GM18519 (cell line): ENCODE data around the gene DNMBP.
A peak's percentile ranks its signal among the peaks of the same experiment; 100 is the strongest.
"Not testable (repeated sequence)": the region's sequence is repeated elsewhere in the genome, so short reads cannot be mapped to it uniquely, and the experiment has no call there.

ENCODE experiments used
- ATAC-seq: cut with Tn5 transposase; IDR thresholded peaks from one replicate; pipeline ENCODE4 v1.9.1; 2021; ENCODE audit warnings: mild to moderate bottlenecking, moderate library complexity; ENCODE audit not compliant: unreplicated experiment, low FRiP score

The DNMBP gene

DNA sequence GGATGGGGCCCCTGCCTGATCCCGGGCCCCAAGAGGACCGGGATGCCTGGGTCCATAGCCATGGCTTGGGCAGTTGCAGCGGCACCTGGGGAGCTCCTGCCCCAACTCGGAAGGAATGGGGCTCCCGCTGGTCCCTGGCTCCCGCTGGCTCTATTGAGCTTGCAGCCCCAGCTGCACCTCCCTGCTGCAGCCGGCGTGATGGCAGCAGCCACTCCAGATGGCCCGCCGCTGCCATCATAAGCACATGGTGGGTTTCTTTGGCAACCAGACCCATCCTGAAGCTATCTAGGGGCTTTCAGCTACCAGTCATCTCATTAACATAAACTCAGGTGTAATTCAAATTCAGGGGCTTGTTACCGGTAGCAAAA is 11.1 kb upstream of the DNMBP start:
- no peak for ATAC-seq

DNA sequence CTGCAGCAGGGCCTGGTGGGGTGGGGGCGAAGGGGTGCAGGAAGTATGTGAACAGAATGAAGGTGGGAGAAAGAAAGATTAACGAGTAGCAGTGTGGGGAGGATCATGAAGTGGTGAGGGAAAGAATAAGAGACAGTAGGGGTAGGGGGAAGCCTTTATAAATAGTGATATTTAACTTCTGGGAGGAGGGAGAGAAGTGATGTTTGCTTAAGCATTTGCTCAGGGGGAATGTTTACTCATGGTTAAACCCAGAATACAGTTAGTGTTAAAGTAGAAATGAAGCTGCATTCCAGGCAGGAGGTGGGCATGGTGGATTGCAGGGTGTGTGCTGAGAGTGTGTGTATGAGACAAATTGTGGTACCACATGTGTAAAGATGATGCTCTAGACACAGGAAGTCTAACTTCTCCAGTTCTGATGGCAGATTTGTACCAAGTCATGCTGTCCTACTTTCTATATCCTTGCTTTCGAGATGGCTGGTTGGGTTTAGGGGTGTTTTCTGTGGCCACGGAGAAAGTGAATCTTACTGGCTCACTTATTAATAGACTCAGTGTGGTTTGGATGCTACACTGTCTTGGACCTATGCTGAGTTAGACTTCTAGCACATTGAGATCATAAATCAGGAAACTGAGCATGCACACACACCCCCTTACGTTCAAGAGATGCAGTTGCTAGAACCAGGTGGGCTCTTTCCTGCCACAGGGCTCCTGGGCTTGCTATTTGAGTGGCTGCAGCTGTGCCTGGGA is 10.6 kb upstream of the DNMBP start:
- ATAC-seq = peak; percentile 64

GRCh38 chr10:100019787-100020141 is 10.0 kb upstream of the DNMBP start:
- no peak for ATAC-seq

DNA sequence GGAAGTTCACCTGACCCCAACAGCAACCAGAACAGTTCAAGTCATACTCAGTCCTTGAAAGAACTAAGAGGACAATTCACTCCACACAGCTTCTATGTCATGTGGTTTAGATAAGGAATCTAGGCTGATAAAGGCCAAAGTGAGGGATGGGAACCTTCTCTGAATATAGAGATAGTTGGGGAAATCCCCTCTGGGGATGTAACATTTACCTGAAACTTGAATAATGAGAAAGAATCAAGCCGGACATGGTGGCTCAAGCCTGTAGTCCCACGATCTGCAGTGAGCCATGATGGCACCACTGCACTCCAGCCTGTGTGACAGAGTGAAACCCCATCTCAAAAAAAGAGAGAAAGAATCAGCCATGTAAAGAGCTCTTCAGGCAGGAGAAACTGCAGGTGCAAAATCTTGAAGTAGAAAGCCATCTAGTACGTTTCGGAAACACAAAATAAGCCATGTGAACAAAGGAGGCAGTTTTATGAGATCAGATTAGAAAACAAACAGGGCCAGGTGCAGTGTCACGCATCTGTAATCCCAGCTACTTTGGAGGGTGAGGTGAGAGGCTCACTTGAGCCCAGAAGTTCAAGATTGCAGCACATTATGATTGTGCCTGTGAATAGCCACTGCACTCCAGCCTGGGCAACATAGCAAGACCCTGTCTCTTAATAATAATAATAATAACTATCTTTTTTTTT is 4.5 kb upstream of the DNMBP start:
- peak; percentile 58 for ATAC-seq

- no peak for ATAC-seq
These were observed 3.9 kb upstream of the DNMBP start for GRCh38 chr10:100013621-100014020.

DNA sequence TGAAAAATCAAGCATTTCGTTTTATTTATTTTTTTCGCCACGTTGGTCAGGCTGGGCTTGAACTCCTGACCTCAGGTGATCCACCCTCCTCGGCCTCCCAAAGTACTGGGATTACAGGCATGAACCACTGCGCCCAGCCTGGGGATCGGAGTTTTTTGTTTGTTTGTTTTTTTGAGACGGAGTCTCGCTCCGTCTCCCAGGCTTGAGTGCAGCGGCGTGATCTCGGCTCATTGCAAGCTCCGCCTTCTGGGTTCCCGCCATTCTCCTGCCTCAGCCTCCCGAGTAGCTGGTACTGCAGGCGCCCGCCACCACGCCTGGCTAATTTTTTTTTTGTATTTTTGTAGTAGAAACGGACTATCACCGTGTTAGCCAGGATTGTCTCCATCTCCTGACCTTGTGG is 2.2 kb upstream of the DNMBP start:
- ATAC-seq = not testable (repeated sequence)

DNA sequence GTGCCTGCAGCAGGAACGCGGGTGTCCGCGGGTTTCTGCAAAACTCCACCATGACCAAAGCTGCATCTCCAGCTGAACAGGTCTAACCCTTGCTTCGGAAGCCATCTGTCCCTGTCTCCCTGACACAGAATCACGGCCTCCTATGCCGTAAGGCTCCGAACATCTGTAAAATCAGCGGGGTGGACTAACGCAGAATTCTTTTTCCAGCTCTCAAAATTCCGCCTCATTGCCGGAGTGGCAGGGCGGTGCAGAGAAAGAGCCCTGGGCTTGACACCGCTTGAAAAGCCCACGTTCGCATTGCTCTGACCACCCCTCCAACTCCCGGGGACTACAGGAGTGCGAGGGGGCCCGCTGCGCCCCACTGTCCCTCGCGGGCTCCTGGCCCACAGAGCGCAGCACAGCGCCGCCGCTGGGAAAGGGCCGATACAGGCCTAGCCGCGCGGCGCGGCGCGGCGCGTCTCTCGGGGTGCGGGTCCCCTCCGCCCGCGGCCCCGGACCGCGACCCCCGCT is 409 bp downstream of the DNMBP start:
- peak; percentile 29 for ATAC-seq

DNA sequence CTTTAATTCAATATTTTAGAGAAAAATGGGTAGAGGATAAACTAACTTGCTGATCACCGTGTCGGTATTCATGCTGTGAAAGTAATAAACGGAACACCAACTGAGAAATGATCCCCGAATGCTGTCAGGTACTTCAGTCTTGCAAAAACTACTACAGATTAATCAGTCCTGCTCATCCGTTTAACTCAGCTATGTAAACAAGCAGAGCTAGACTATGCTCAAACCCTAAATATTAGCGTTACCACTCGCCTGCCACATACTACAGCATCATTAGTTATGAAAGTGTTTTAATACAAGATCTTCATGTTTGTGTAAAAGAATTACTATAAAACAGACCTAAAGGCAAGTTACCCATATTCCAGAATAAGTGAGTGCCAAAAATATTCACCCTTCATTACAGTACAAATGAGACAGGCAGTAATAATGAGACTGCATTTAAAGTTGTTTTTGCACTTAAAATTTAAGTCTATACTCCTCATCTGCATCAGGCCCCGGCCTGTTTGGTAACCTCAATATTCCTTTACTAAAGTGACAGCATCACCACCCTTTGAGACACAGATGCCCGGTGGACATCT is 952 bp downstream of the DNMBP start:
- ATAC-seq = no peak

GRCh38 chr10:100008142-100008522 is 1.6 kb downstream of the DNMBP start:
- ATAC-seq = no peak

- ATAC-seq = no peak
These were observed 2.3 kb downstream of the DNMBP start for GRCh38 chr10:100007231-100008141.

GRCh38 chr10:100006243-100006886 is 3.4 kb downstream of the DNMBP start:
- ATAC-seq = no peak

DNA sequence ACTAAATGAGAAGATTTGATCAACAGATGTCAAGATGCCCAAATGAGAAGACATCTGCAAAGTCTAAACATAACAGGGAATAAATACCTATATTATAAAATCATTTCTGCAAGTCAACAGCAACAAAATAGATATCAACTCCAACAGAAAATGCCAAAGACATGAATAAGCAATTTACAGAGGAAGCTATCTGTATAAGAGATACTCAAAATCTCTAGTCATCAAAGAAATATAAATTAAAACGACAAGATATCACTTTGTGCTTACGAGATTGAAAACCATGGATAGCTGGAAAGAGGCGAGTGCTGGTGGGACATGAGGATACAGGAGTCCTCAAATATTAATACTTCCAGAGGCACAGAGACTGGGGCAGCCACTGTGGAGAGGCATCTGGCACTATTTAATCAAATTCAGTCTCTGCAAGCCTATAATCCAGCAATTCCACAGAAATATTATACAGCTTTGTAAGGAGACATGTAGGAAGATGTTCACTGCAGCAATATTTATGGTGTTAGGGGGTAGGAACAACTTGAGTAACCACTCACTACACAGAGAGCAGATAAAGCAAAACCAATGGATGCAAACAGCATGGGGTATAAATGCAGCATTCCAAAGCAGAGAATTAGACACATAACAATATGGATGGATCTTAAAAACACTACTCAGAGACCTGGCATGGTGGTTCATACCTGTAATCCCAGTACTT is 4.8 kb downstream of the DNMBP start:
- no peak for ATAC-seq

DNA sequence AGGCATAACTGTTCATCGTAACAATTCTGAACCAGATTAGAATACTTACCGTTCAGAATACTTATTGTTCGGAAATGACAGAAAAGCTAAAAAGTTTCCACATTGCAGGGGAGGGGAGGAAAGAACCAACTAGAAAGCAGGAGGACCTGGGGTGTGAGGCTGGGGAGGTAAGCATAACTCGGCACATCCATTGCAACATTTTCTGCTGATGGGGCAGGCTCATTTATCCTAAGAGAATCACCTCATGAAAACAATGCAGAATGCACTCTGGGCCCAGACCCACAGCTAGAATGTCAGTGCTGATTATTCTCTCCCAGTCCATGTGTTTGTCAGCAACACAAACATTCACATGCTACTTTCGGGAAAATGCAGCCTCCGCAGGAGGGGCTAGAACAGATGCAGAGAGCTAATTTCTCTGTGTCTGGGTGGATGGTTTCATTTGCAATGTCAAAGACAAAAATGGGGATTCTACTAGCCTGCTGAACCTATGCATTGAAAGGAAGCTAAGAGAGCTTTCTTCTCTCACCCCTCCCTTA is 9.6 kb downstream of the DNMBP start:
- ATAC-seq = no peak

DNA sequence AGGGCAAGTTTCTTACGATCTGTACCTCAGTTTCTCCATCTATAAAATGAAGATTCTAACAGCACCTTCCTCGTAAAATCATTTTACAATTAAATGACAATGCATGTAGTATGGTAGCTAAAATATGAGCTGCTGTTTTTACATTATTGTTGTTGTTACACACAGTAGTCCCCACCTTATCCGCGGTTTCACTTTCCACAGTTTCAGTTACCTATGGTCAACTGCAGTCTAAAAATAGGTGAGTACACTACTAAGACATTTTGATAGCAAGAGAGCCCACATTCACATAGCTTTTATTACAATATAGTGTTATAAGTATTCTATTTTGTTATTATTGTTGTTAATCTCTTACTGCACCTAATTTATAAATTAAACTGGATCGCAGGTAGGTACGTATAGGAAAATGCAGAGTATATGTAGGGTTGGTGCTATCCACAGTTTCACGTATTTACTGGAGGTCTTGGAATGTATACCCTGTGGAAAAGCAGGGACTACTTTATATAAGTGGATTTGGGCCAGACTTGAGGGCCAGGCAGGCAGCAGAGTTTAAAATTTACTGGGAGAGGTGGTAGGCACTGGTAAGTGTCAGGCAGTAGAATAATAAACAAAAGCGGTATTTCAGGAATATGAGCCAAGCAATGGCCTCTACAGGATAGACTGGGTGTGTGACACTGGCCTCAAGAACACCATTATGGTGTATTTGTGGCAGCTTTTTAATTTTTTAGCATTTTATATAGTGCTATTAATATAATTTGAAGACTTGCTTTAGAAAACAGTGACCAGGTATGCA is 10.2 kb downstream of the DNMBP start:
- ATAC-seq = no peak

GRCh38 chr10:99998889-99999288 is 10.9 kb downstream of the DNMBP start:
- ATAC-seq = no peak

DNA sequence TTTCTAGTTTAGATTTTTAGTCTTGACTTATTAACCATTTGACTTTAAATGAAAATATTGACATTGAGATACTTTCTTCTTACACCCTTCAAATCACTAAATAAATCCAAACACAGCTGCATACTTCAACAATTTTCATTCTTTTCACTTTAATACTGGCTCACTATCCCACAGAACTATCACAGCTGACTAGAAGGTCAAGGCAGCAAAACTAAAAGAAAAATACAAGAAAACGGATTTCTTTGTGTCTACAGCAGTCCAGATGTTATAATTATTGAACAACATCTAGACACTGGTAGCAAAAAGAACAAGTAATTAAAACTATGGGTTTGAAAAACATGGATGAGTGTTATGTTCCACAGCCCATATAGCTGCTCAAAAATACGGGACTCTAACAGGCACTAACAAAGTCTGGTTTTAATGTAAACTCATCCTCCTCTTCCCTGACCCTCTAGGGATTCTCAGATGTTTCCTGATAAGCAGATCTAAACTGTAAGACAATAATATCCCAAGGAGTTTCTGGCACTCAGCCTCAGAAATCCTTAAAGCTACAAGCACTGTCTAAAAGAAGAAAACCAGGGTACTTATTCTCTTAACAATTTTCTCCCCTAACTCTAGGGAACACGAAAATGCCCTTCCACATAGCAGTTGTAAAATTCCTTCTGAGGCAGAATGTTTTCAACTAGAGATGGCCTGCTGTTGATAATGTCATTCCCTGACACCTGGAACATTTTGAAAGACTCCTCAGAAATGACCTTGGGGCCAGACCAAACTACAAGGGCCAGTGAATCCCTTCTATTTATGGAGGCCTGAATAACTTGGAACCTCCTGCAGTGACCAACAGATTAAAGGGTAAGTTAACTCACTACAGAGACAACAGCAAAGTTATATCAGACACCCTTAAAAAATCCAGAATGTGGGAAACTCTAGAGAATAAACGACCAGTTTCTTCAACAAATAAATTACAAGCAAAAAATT is 12.8 kb downstream of the DNMBP start:
- no peak for ATAC-seq

GRCh38 chr10:99995713-99996112 is 14.0 kb downstream of the DNMBP start:
- no peak for ATAC-seq
